GM12878 (cell line): ENCODE results near the gene CFB.

ENCODE experiments used
- ATF3 ChIP-seq: IDR thresholded peaks from 2 replicates; pipeline ENCODE4 v1.6.1; 2011; ENCODE audit warnings: low read depth, mild to moderate bottlenecking, low read length, moderate library complexity, borderline replicate concordance; ENCODE audit errors: extremely low read depth
- BCLAF1 ChIP-seq: fragments of 450-650 bp; IDR thresholded peaks from 2 replicates; pipeline ENCODE4 v1.6.1; 2017; ENCODE audit warnings: antibody characterized with exemption, mild to moderate bottlenecking, moderate library complexity
- CEBPB ChIP-seq, 2 experiments: fragments of 150-350 bp in 1 of 2; IDR thresholded peaks; 2 replicates each; pipeline ENCODE4 v1.6.1; 2012 to 2014; ENCODE audit warnings: low read depth in 2 of 2, low read length in 2 of 2, borderline replicate concordance in 1 of 2, inconsistent platforms in 1 of 2
- ETV6 ChIP-seq, 2 experiments: fragments of 450-650 bp in 1 of 2; IDR thresholded peaks in 1 of 2; conservative IDR thresholded peaks in 1 of 2; 2 replicates each; pipeline ENCODE4 v1.6.1; 2014; ENCODE audit warnings: antibody characterized with exemption in 1 of 2, borderline replicate concordance in 1 of 2, low read depth in 1 of 2, mild to moderate bottlenecking in 1 of 2, moderate library complexity in 1 of 2
- FOXK2 ChIP-seq: fragments of 450-650 bp; IDR thresholded peaks from 2 replicates; pipeline ENCODE4 v1.6.1; 2017; ENCODE audit warnings: mild to moderate bottlenecking, moderate library complexity
- LARP7 ChIP-seq: fragments of 450-650 bp; IDR thresholded peaks from 2 replicates; pipeline ENCODE4 v1.6.1; 2017; ENCODE audit warnings: mild to moderate bottlenecking
- MAX ChIP-seq: IDR thresholded peaks from 2 replicates; pipeline ENCODE4 v1.6.1; 2012; ENCODE audit warnings: low read depth, low read length, improper control_type of control experiment
- RAD51 ChIP-seq: fragments of 450-650 bp; IDR thresholded peaks from 2 replicates; pipeline ENCODE4 v1.6.1; 2016; ENCODE audit warnings: moderate library complexity, mild to moderate bottlenecking, inconsistent platforms
- SMAD1 ChIP-seq: fragments of 450-650 bp; IDR thresholded peaks from 2 replicates; pipeline ENCODE4 v1.6.1; 2018; ENCODE audit warnings: mild to moderate bottlenecking, low read depth; ENCODE audit not compliant: partially characterized antibody
- SPI1 ChIP-seq: IDR thresholded peaks from 2 replicates; pipeline ENCODE4 v1.6.1; 2011; ENCODE audit warnings: low read depth, mild to moderate bottlenecking, low read length, moderate library complexity, borderline replicate concordance; ENCODE audit not compliant: insufficient read depth
- ZNF384 ChIP-seq: IDR thresholded peaks from 2 replicates; pipeline ENCODE4 v1.6.1; 2012; ENCODE audit warnings: low read depth, mild to moderate bottlenecking, low read length, improper control_type of control experiment, borderline replicate concordance
- TF ChIP-seq, protein P1 (sequence below), 3 experiments: IDR thresholded peaks in 2 of 3; conservative IDR thresholded peaks in 1 of 3; 2 replicates each; pipeline ENCODE4 v1.5.1; 2011; ENCODE audit warnings: low read depth in 3 of 3, low read length in 3 of 3, mild to moderate bottlenecking in 3 of 3, control low read depth in 2 of 3, moderate library complexity in 2 of 3, inconsistent platforms in 1 of 3, mixed read lengths in 1 of 3; ENCODE audit not compliant: control insufficient read depth in 2 of 3, insufficient read depth in 1 of 3; ENCODE audit errors: extremely low read depth in 1 of 3

- TF ChIP-seq ATF3 (no peak), MAX (no peak), BCLAF1 (no peak), LARP7 (no peak), SPI1 (no peak), FOXK2 (no peak), CEBPB (IDR thresholded peaks at IDR 0.05; ENCODE audit: borderline replicate concordance in 1 of 2, low read depth in 2 of 2, low read length in 2 of 2) (no peak), SMAD1 (no peak), ETV6 (conservative IDR thresholded peaks at IDR 0.05 in 1 of 2, IDR thresholded peaks at IDR 0.05 in 1 of 2; ENCODE audit: borderline replicate concordance in 1 of 2, low read depth in 1 of 2) (no peak), ZNF384 (no peak), RAD51 (no peak)
- TF ChIP-seq, protein P1, sequence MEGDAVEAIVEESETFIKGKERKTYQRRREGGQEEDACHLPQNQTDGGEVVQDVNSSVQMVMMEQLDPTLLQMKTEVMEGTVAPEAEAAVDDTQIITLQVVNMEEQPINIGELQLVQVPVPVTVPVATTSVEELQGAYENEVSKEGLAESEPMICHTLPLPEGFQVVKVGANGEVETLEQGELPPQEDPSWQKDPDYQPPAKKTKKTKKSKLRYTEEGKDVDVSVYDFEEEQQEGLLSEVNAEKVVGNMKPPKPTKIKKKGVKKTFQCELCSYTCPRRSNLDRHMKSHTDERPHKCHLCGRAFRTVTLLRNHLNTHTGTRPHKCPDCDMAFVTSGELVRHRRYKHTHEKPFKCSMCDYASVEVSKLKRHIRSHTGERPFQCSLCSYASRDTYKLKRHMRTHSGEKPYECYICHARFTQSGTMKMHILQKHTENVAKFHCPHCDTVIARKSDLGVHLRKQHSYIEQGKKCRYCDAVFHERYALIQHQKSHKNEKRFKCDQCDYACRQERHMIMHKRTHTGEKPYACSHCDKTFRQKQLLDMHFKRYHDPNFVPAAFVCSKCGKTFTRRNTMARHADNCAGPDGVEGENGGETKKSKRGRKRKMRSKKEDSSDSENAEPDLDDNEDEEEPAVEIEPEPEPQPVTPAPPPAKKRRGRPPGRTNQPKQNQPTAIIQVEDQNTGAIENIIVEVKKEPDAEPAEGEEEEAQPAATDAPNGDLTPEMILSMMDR (IDR thresholded peaks at IDR 0.05 in 2 of 3, conservative IDR thresholded peaks at IDR 0.05 in 1 of 3; ENCODE audit: control insufficient read depth in 2 of 3, extremely low read depth in 1 of 3, insufficient read depth in 1 of 3, low read depth in 3 of 3, low read length in 3 of 3), result no peak
These were observed 30.1 kb upstream of the CFB start for GRCh38 chr6:31915756-31916155.
